ENCODE data around the gene PLEKHA6.

- no peak for TF ChIP-seq POLR2AphosphoS5 (IDR thresholded peaks at IDR 0.05)
- TF ChIP-seq CTCF (IDR thresholded peaks at IDR 0.05 in 8 of 11, conservative IDR thresholded peaks at IDR 0.05 in 3 of 11) = no peak
- no peak for TF ChIP-seq POLR2A (IDR thresholded peaks at IDR 0.05)
Measured at GRCh38 chr1:204293605-204294337, 66.0 kb downstream of the PLEKHA6 start.
